Measurements from ENCODE around the gene RUSF1. TPM values are rescaled to one million over a fixed set of nuclear protein-coding genes. Genes with fewer than 3 reads are reported as not detected.

The RUSF1 gene
- polyA plus RNA-seq, 3 donors, result 10.3 to 45.1 (median 11.8) TPM

DNA sequence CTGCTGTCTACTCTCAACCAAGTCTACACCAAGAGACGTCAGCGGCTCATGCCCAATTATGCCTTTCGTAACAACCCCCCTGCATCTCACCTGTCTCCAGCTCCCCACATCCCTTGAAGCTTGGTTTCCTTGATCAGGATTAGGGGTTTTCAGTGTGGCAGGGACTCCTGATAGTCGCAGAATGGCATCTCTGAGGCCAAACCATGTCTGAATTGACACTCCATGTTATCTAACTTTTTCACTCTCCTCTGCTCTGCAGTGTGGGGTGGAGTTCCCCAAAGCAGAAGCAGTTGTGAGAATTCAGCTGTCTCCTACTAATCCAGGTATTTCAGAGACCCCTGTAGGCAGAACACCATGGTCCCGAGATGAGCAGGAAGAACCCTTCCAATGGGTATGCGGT, 13.9 kb upstream of the RUSF1 start:
- Histone ChIP-seq H3K4me3 (replicated peaks in 1 of 3; ENCODE audit: low read depth in 2 of 3, low read length in 3 of 3) (no peak overlapping the region), H3K79me2 (ENCODE audit: insufficient read depth, low read length) (no peaks in the 10 kb centered on the region), H4K20me1 (ENCODE audit: insufficient read depth, low read length) (no peaks in the 10 kb centered on the region), H3K27me3 (ENCODE audit: control insufficient read depth in 2 of 2, insufficient read depth in 2 of 2, low read length in 2 of 2) (no peaks in the 10 kb centered on the region), H3K27ac (ENCODE audit: low read depth in 1 of 2, low read length in 2 of 2) (no peak overlapping the region), H2AFZ (ENCODE audit: insufficient read depth, low read depth, low read length, poor library complexity, severe bottlenecking) (no peak overlapping the region), H3K4me1 (ENCODE audit: control insufficient read depth in 1 of 2, insufficient read depth in 2 of 2, low read length in 2 of 2) (no peaks in the 10 kb centered on the region), H3K9me3 (replicated peaks in 1 of 2; ENCODE audit: control insufficient read depth in 1 of 2, insufficient read depth in 1 of 2, low read length in 2 of 2) (peaks cover 0 to 4% of the 10 kb centered on the region in 2 donors), H3K9ac (ENCODE audit: insufficient read depth, low read length, poor library complexity, severe bottlenecking) (no peak overlapping the region), H3K36me3 (replicated peaks in 1 of 2; ENCODE audit: control insufficient read depth in 1 of 2, insufficient read depth in 2 of 2, low read length in 2 of 2) (no peaks in the 10 kb centered on the region), H3K4me2 (replicated peaks; ENCODE audit: extremely low read depth, low read length, poor library complexity, severe bottlenecking) (no peak overlapping the region)
- Mint-ChIP-seq H3K36me3 (no peaks in the 10 kb centered on the region), H3K9me3 (peaks cover 3 to 12% (median 7%) of the 10 kb centered on the region in 7 donors), H3K4me1 (no peaks in the 10 kb centered on the region), H3K4me3 (no peak overlapping the region), H3K27ac (no peak overlapping the region), H3K27me3 (ENCODE audit: low read depth in 3 of 3) (peaks cover 0 to 2% (median 0%) of the 10 kb centered on the region in 3 donors)
- TF ChIP-seq, protein P1, sequence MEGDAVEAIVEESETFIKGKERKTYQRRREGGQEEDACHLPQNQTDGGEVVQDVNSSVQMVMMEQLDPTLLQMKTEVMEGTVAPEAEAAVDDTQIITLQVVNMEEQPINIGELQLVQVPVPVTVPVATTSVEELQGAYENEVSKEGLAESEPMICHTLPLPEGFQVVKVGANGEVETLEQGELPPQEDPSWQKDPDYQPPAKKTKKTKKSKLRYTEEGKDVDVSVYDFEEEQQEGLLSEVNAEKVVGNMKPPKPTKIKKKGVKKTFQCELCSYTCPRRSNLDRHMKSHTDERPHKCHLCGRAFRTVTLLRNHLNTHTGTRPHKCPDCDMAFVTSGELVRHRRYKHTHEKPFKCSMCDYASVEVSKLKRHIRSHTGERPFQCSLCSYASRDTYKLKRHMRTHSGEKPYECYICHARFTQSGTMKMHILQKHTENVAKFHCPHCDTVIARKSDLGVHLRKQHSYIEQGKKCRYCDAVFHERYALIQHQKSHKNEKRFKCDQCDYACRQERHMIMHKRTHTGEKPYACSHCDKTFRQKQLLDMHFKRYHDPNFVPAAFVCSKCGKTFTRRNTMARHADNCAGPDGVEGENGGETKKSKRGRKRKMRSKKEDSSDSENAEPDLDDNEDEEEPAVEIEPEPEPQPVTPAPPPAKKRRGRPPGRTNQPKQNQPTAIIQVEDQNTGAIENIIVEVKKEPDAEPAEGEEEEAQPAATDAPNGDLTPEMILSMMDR (IDR thresholded peaks at IDR 0.05), result no peak
- intact Hi-C loops (cut with micrococcal nuclease), result no loop called here
- DNase-seq, result no peak
- 80% methylated on average over 1 of the region's 6 CpGs for WGBS (ENCODE audit: insufficient coverage)

DNA sequence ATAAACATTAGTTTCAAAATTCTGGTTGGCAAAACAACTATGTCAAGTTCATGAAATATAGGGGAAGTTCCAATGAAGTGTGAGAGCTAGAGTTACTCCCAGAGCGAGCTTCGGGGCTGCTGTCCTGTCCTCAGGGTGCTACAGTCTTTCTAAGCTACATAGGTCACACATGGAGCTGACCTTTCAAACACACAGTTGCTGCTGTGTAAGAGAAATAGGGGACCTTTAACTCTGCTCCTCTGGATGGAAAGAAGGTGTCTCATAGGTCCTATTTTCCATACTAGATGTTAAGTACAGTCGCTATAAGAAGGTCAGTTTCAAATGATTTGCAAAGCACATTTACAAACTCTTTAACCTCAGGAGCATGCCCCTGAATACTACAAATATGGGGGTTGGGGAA, 13.2 kb upstream of the RUSF1 start:
- no peak overlapping the region for H3K4me3 Mint-ChIP-seq
- Histone ChIP-seq H3K4me2 (replicated peaks; ENCODE audit: extremely low read depth, low read length, poor library complexity, severe bottlenecking) (no peak overlapping the region), H3K36me3 (replicated peaks in 1 of 2; ENCODE audit: control insufficient read depth in 1 of 2, insufficient read depth in 2 of 2, low read length in 2 of 2) (no peaks in the 10 kb centered on the region), H3K27ac (ENCODE audit: low read depth in 1 of 2, low read length in 2 of 2) (no peak overlapping the region), H3K4me3 (replicated peaks in 1 of 3; ENCODE audit: low read depth in 2 of 3, low read length in 3 of 3) (no peak overlapping the region), H3K79me2 (ENCODE audit: insufficient read depth, low read length) (no peaks in the 10 kb centered on the region), H3K4me1 (ENCODE audit: control insufficient read depth in 1 of 2, insufficient read depth in 2 of 2, low read length in 2 of 2) (no peaks in the 10 kb centered on the region), H3K9me3 (replicated peaks in 1 of 2; ENCODE audit: control insufficient read depth in 1 of 2, insufficient read depth in 1 of 2, low read length in 2 of 2) (peaks cover 0 to 5% of the 10 kb centered on the region in 2 donors), H3K9ac (ENCODE audit: insufficient read depth, low read length, poor library complexity, severe bottlenecking) (no peak overlapping the region), H2AFZ (ENCODE audit: insufficient read depth, low read depth, low read length, poor library complexity, severe bottlenecking) (no peak overlapping the region), H3K27me3 (ENCODE audit: control insufficient read depth in 2 of 2, insufficient read depth in 2 of 2, low read length in 2 of 2) (no peaks in the 10 kb centered on the region), H4K20me1 (ENCODE audit: insufficient read depth, low read length) (no peaks in the 10 kb centered on the region)
- TF ChIP-seq, protein P1 (IDR thresholded peaks at IDR 0.05), result no peak
- no peaks in the 10 kb centered on the region for H3K4me1 Mint-ChIP-seq
- DNase-seq, result no peak
- intact Hi-C loops (cut with micrococcal nuclease), result no loop called here
- H3K27ac Mint-ChIP-seq, result no peak overlapping the region
- peaks cover 4 to 17% (median 11%) of the 10 kb centered on the region in 7 donors for H3K9me3 Mint-ChIP-seq
- H3K36me3 Mint-ChIP-seq, result no peaks in the 10 kb centered on the region
- no CpG with 5 or more reads among the region's 3 CpGs for WGBS (ENCODE audit: insufficient coverage)
- H3K27me3 Mint-ChIP-seq (ENCODE audit: low read depth in 3 of 3), result peaks cover 0 to 2% (median 1%) of the 10 kb centered on the region in 3 donors

Measured in CD14-positive monocyte (primary cell).